Uterus (tissue), 4 donors: ENCODE measurements around the gene ATP8A2. TPM values are rescaled to one million over a fixed set of nuclear protein-coding genes. Genes with fewer than 3 reads are reported as not detected.

Source experiments
- DNase-seq, 2 donors: peaks; one replicate each; pipeline ENCODE4 v3.0.0-alpha.2; 2019 to 2020
- H3K27ac ChIP-seq, 2 donors: fragments of 200-600 bp; sonication (generic); 1 replicate in 1 of 2; 2 replicates in 1 of 2; pipeline ENCODE4 v1.5.1; 2016 to 2018
- H3K27me3 ChIP-seq, 2 donors: fragments of 200-600 bp; sonication (generic); one replicate each; pipeline ENCODE4 v1.5.1; 2018 to 2019; ENCODE audit warnings: control low read depth in 1 of 2
- H3K36me3 ChIP-seq, 2 donors: fragments of 200-600 bp; sonication (generic); one replicate each; pipeline ENCODE4 v1.5.1; 2019; ENCODE audit warnings: control low read depth in 1 of 2
- H3K4me1 ChIP-seq, 2 donors: fragments of 200-600 bp; sonication (generic); one replicate each; pipeline ENCODE4 v1.5.1; 2018 to 2019; ENCODE audit warnings: control low read depth in 1 of 2
- H3K4me3 ChIP-seq, 2 donors: fragments of 200-600 bp; sonication (generic); 1 replicate in 1 of 2; 2 replicates in 1 of 2; pipeline ENCODE4 v1.5.1; 2018 to 2019; ENCODE audit warnings: mild to moderate bottlenecking in 1 of 2
- H3K9me3 ChIP-seq, 2 donors: fragments of 200-600 bp; sonication (generic); one replicate each; pipeline ENCODE4 v1.5.1; 2019; ENCODE audit warnings: control low read depth in 1 of 2
- POLR2A ChIP-seq, 2 donors: fragments of 450-650 bp; IDR thresholded peaks; one replicate each; pipeline ENCODE4 v1.6.1; 2016; ENCODE audit warnings: antibody characterized with exemption in 2 of 2, mild to moderate bottlenecking in 1 of 2, moderate library complexity in 1 of 2
- intact Hi-C: fragments of 100-400 bp; cut with DNase I; formaldehyde crosslinking; loops from one replicate; pipeline ENCODE4 v1.15.1; 2023; ENCODE audit warnings: low total_unique reads
- total RNA-seq, 4 donors: library from RNA; depleted of rRNA in 3 of 4; stranded (reverse); fragments of >200 nt in 3 of 4; gene quantifications; one replicate each; pipeline versions ENCODE4 v1.1.0 to v1.2.4, GENCODE V29; 2014 to 2023
- TF ChIP-seq, protein P1 (sequence below), 4 experiments: fragments of 200-600 bp in 2 of 4; fragments of 450-650 bp in 2 of 4; sonication (generic) in 2 of 4; IDR thresholded peaks; one replicate each; pipeline ENCODE4 v1.5.1; 2016 to 2019; ENCODE audit warnings: antibody characterized with exemption in 4 of 4, mild to moderate bottlenecking in 2 of 4, moderate library complexity in 1 of 4
- donor health status: DM: yes; HTN: yes; CAD: no.

Gene ATP8A2
- total RNA-seq, 4 donors from 2014 or later, result 0.64 to 21.4 TPM; not detected in 2

DNA sequence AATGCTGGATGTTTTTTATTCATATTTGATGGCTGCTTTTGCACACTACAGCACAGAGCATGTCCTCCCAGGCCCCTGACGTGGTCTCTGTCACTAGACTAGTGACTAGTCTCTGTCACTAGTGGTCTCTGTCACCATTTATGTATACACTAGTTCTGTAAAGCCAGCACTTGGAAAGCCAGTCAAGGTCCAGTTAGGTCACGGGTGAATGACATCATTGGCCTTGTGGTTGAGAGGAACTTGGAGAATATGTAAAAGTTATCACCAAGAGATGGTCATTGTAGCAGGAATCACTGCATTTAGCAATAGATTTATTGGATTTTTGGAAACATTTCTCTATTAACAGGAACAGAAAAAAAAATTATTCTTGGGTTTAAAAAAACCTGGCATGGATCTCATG is 607.2 kb downstream of the ATP8A2 start:
- no peak overlapping the region for H3K4me3 ChIP-seq
- no peaks in the 10 kb centered on the region for H3K36me3 ChIP-seq
- no peaks in the 10 kb centered on the region for H3K4me1 ChIP-seq
- intact Hi-C loops, result no loop called here
- no peak overlapping the region for H3K27ac ChIP-seq
- TF ChIP-seq POLR2A (IDR thresholded peaks at IDR 0.05), result no peak
- TF ChIP-seq, protein P1, sequence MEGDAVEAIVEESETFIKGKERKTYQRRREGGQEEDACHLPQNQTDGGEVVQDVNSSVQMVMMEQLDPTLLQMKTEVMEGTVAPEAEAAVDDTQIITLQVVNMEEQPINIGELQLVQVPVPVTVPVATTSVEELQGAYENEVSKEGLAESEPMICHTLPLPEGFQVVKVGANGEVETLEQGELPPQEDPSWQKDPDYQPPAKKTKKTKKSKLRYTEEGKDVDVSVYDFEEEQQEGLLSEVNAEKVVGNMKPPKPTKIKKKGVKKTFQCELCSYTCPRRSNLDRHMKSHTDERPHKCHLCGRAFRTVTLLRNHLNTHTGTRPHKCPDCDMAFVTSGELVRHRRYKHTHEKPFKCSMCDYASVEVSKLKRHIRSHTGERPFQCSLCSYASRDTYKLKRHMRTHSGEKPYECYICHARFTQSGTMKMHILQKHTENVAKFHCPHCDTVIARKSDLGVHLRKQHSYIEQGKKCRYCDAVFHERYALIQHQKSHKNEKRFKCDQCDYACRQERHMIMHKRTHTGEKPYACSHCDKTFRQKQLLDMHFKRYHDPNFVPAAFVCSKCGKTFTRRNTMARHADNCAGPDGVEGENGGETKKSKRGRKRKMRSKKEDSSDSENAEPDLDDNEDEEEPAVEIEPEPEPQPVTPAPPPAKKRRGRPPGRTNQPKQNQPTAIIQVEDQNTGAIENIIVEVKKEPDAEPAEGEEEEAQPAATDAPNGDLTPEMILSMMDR (IDR thresholded peaks at IDR 0.05), result no peak
- no peaks in the 10 kb centered on the region for H3K27me3 ChIP-seq
- DNase-seq, result no peak
- no peaks in the 10 kb centered on the region for H3K9me3 ChIP-seq

DNA sequence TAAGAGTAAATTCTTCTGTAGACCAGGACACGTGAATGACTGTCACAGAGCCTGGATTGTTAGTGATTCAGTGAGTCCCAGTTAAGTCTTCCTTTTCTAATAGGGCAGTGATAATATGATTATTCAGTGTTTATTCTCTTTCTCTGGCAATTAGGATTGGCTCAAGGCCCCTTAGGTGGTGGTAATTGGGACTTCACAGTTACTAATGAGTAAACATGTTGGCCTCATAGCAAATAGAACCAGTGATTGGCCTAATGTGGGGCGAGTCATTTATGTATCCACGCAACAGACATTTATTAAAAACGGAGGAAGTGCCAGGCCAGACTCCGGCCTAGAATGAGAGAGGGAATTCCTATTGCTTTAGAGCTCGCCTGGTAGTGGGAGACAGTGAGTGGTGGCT is 607.6 kb downstream of the ATP8A2 start:
- H3K4me3 ChIP-seq, result no peak overlapping the region
- no peak for DNase-seq
- H3K36me3 ChIP-seq, result no peaks in the 10 kb centered on the region
- H3K9me3 ChIP-seq, result no peaks in the 10 kb centered on the region
- TF ChIP-seq, protein P1 (IDR thresholded peaks at IDR 0.05), result no peak
- TF ChIP-seq POLR2A (IDR thresholded peaks at IDR 0.05), result no peak
- intact Hi-C loops, result no loop called here
- H3K4me1 ChIP-seq, result no peaks in the 10 kb centered on the region
- no peak overlapping the region for H3K27ac ChIP-seq
- no peaks in the 10 kb centered on the region for H3K27me3 ChIP-seq

DNA sequence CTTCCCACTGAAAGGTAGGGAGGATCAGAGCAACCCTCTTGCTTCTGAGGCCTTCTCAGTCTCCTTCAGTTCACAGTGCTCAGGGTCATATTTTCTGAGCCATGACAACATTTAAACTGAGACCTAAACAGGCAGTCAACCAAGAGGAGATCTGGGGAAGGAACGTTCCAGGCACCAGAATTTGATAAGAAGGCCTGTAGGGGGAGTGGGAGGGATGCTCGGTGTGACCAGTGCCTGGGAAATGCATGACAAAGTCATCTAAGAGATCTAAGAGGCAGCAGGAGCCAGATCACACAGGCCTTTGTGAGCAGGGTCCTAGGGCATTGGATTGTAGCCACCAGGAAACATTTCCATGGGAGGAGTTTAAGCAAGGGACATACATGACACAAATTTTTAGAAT is 608.5 kb downstream of the ATP8A2 start:
- intact Hi-C loops, result no loop called here

DNA sequence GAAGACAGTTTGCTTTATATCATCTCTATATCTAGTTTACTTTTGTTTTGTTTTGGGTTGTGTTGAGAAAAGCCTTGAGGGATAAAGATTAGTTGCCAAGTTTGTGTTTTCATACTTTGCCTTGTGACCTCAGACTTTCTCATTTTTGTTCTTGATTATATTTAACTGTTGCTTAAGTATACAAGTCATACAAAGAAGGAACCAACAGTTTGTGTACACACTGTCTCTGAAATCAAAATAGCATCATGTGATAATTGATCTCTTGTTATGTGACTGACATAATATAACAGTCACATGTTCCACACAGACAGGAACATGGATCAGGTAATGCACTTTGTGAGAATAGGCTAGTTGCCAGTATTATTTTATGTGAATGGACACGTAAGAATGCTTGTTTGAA is 609.3 kb downstream of the ATP8A2 start:
- Histone ChIP-seq H3K27ac (no peak overlapping the region), H3K9me3 (no peaks in the 10 kb centered on the region), H3K4me1 (no peaks in the 10 kb centered on the region), H3K27me3 (no peaks in the 10 kb centered on the region), H3K4me3 (no peak overlapping the region), H3K36me3 (no peaks in the 10 kb centered on the region)
- TF ChIP-seq, protein P1 (IDR thresholded peaks at IDR 0.05), result no peak
- no peak for TF ChIP-seq POLR2A (IDR thresholded peaks at IDR 0.05)
- no peak for DNase-seq
- intact Hi-C loops, result no loop called here

More for the DNA sequence above, 608.5 kb downstream of the ATP8A2 start:
- Histone ChIP-seq H3K27me3 (no peaks in the 10 kb centered on the region), H3K4me3 (no peak overlapping the region), H3K36me3 (no peaks in the 10 kb centered on the region), H3K9me3 (no peaks in the 10 kb centered on the region), H3K27ac (no peak overlapping the region), H3K4me1 (no peaks in the 10 kb centered on the region)
- DNase-seq, result no peak
- TF ChIP-seq, protein P1 (IDR thresholded peaks at IDR 0.05), result no peak
- TF ChIP-seq POLR2A (IDR thresholded peaks at IDR 0.05), result no peak

DNA sequence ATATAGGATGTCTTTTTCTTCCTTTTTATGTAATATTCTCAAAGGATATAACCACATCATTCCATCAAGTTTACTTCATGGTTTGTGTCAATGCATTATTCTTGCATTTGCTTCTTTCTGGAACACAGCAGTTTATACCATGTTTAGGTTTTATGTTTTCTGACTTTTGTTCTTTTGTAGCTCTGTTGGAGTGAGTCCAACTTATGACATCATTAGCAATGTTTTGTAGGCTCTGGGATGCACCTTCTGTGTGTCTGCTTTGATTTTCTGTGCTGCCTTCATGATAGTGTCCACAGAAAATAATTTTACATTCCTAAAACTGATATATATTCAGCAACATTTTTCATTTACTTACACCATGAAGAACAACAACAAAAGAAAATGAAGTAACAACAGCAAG is 611.1 kb downstream of the ATP8A2 start:
- H3K4me3 ChIP-seq, result no peak overlapping the region
- H3K4me1 ChIP-seq, result no peaks in the 10 kb centered on the region
- intact Hi-C loops, result no loop called here
- H3K36me3 ChIP-seq, result no peaks in the 10 kb centered on the region
- no peak for DNase-seq
- no peak for TF ChIP-seq POLR2A (IDR thresholded peaks at IDR 0.05)
- TF ChIP-seq, protein P1 (IDR thresholded peaks at IDR 0.05), result no peak
- H3K27me3 ChIP-seq, result no peaks in the 10 kb centered on the region
- H3K9me3 ChIP-seq, result no peaks in the 10 kb centered on the region
- H3K27ac ChIP-seq, result no peak overlapping the region
